HEK293 (cell line): ENCODE measurements around the gene MFAP5.

Experiments
- FEZF1 ChIP-seq: fragments of 450-650 bp; formaldehyde crosslinking; IDR thresholded peaks from 2 replicates; pipeline ENCODE4 v1.5.1; 2016; ENCODE audit warnings: missing biosample characterization, missing genetic modification characterization
- GLI4 ChIP-seq: fragments of 450-650 bp; formaldehyde crosslinking; IDR thresholded peaks from 2 replicates; pipeline ENCODE4 v1.5.1; 2016; ENCODE audit warnings: missing biosample characterization, missing genetic modification characterization
- SCRT1 ChIP-seq: fragments of 450-650 bp; formaldehyde crosslinking; IDR thresholded peaks from 2 replicates; pipeline ENCODE4 v1.5.1; 2016; ENCODE audit warnings: missing biosample characterization, missing genetic modification characterization, borderline replicate concordance
- WT1 ChIP-seq: fragments of 450-650 bp; formaldehyde crosslinking; IDR thresholded peaks from 2 replicates; pipeline ENCODE4 v1.5.1; 2016; ENCODE audit warnings: missing biosample characterization, missing genetic modification characterization
- ZBTB20 ChIP-seq: fragments of 450-650 bp; formaldehyde crosslinking; IDR thresholded peaks from 2 replicates; pipeline ENCODE4 v1.5.1; 2016; ENCODE audit warnings: missing biosample characterization, missing genetic modification characterization
- ZBTB21 ChIP-seq: fragments of 450-650 bp; formaldehyde crosslinking; IDR thresholded peaks from 2 replicates; pipeline ENCODE4 v1.5.1; 2017; ENCODE audit warnings: missing biosample characterization, missing genetic modification characterization
- ZEB2 ChIP-seq: fragments of 450-650 bp; formaldehyde crosslinking; IDR thresholded peaks from 2 replicates; pipeline ENCODE4 v1.5.1; 2016; ENCODE audit warnings: missing biosample characterization, missing genetic modification characterization
- ZFHX2 ChIP-seq: fragments of 450-650 bp; formaldehyde crosslinking; conservative IDR thresholded peaks from 2 replicates; pipeline ENCODE4 v1.5.1; 2016; ENCODE audit warnings: missing biosample characterization, missing genetic modification characterization
- ZIC2 ChIP-seq: fragments of 450-650 bp; formaldehyde crosslinking; IDR thresholded peaks from 2 replicates; pipeline ENCODE4 v1.5.1; 2016; ENCODE audit warnings: missing biosample characterization, missing genetic modification characterization
- ZNF121 ChIP-seq: fragments of 450-650 bp; formaldehyde crosslinking; IDR thresholded peaks from 2 replicates; pipeline ENCODE4 v1.5.1; 2016; ENCODE audit warnings: missing biosample characterization, missing genetic modification characterization
- ZNF2 ChIP-seq: fragments of 450-650 bp; formaldehyde crosslinking; IDR thresholded peaks from 2 replicates; pipeline ENCODE4 v1.5.1; 2016; ENCODE audit warnings: missing biosample characterization, missing genetic modification characterization
- ZNF239 ChIP-seq: fragments of 450-650 bp; formaldehyde crosslinking; IDR thresholded peaks from 2 replicates; pipeline ENCODE4 v1.5.1; 2016; ENCODE audit warnings: missing biosample characterization, missing genetic modification characterization
- ZNF324 ChIP-seq: fragments of 450-650 bp; formaldehyde crosslinking; IDR thresholded peaks from 2 replicates; pipeline ENCODE4 v1.5.1; 2016; ENCODE audit warnings: missing biosample characterization, missing genetic modification characterization
- ZNF335 ChIP-seq: fragments of 450-650 bp; formaldehyde crosslinking; conservative IDR thresholded peaks from 2 replicates; pipeline ENCODE4 v1.5.1; 2016; ENCODE audit warnings: missing biosample characterization, missing genetic modification characterization
- ZNF391 ChIP-seq: fragments of 450-650 bp; formaldehyde crosslinking; IDR thresholded peaks from 2 replicates; pipeline ENCODE4 v1.5.1; 2016; ENCODE audit warnings: low read depth, missing biosample characterization, missing genetic modification characterization, borderline replicate concordance
- ZNF544 ChIP-seq: fragments of 450-650 bp; formaldehyde crosslinking; IDR thresholded peaks from 2 replicates; pipeline ENCODE4 v1.5.0; 2017; ENCODE audit warnings: missing biosample characterization, missing genetic modification characterization
- ZNF555 ChIP-seq: fragments of 450-650 bp; formaldehyde crosslinking; conservative IDR thresholded peaks from 2 replicates; pipeline ENCODE4 v1.5.1; 2017; ENCODE audit warnings: missing biosample characterization, mild to moderate bottlenecking, missing genetic modification characterization, inconsistent platforms
- ZNF629 ChIP-seq: fragments of 450-650 bp; formaldehyde crosslinking; IDR thresholded peaks from 2 replicates; pipeline ENCODE4 v1.5.1; 2017; ENCODE audit warnings: missing biosample characterization, missing genetic modification characterization
- ZNF660 ChIP-seq: fragments of 450-650 bp; IDR thresholded peaks from 2 replicates; pipeline ENCODE4 v1.5.1; 2018; ENCODE audit warnings: missing biosample characterization, mild to moderate bottlenecking, missing genetic modification characterization
- ZNF670 ChIP-seq: fragments of 450-650 bp; formaldehyde crosslinking; IDR thresholded peaks from 2 replicates; pipeline ENCODE4 v1.5.1; 2016; ENCODE audit warnings: missing biosample characterization, missing genetic modification characterization, low read depth
- ZNF677 ChIP-seq: fragments of 450-650 bp; IDR thresholded peaks from 2 replicates; pipeline ENCODE4 v1.5.0; 2018; ENCODE audit warnings: missing biosample characterization, mild to moderate bottlenecking, missing genetic modification characterization, moderate library complexity
- ZNF837 ChIP-seq: fragments of 450-650 bp; formaldehyde crosslinking; IDR thresholded peaks from 2 replicates; pipeline ENCODE4 v1.5.1; 2016; ENCODE audit warnings: missing biosample characterization, missing genetic modification characterization
- TF ChIP-seq, protein P1 (sequence below): IDR thresholded peaks from 2 replicates; pipeline ENCODE4 v1.6.1; 2011; ENCODE audit warnings: mild to moderate bottlenecking, low read depth, low read length, borderline replicate concordance
- TF ChIP-seq, protein P2 (sequence below): fragments of 450-650 bp; formaldehyde crosslinking; IDR thresholded peaks from 2 replicates; pipeline ENCODE4 v1.5.1; 2016; ENCODE audit warnings: missing biosample characterization, missing genetic modification characterization, borderline replicate concordance
- TF ChIP-seq, protein P3 (sequence below): fragments of 450-650 bp; formaldehyde crosslinking; IDR thresholded peaks from 2 replicates; pipeline ENCODE4 v1.5.1; 2017; ENCODE audit warnings: missing biosample characterization, missing genetic modification characterization
- TF ChIP-seq, protein P4 (sequence below): fragments of 450-650 bp; formaldehyde crosslinking; IDR thresholded peaks from 2 replicates; pipeline ENCODE4 v1.5.1; 2016; ENCODE audit warnings: missing biosample characterization, missing genetic modification characterization
- TF ChIP-seq, protein P5 (sequence below): fragments of 450-650 bp; formaldehyde crosslinking; IDR thresholded peaks from 2 replicates; pipeline ENCODE4; 2016; ENCODE audit warnings: missing biosample characterization, missing genetic modification characterization
- TF ChIP-seq, protein P6 (sequence below): fragments of 450-650 bp; formaldehyde crosslinking; IDR thresholded peaks from 2 replicates; pipeline ENCODE4 v1.5.1; 2017; ENCODE audit warnings: missing biosample characterization, missing genetic modification characterization

MFAP5 gene

DNA sequence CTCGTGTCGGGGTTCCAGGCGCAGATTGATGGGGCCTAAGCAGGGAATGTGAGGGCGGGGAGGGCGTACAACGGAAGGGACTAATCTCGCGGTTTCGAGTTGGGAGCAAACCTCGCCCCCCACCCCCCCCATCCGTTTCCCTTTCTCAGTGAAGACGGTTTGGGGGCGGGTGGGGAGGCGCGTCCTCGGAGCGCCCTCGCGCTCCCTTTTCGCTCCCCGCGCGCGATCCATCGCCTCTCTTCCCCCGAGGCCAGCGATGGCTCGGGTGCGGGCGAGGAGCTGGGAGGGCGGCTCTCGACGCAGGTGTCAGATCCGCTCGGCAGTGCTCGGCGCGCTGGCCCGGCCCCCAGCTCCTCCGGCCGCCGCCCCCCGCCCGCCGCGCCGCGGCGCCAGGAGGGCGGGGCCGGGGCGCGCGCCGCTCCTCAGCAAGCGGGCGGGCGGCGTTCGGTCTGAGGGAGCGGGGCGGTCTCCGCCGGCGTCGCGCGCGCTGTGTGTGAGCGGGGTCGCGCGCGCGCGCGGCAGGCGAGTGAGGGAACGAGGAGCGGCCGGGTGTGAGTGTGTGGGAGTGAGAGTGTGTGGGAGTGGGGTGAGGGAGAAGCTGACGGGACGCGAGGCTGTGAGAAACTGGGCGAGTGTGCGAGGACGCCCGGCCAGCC lies 35.0 kb upstream of the MFAP5 start, which contains the start of gene RIMKLB (continued):
- TF ChIP-seq ZNF391 (tag by site-specific recombination) (peak; percentile 87), ZNF660 (tag by site-specific recombination) (peak; percentile 9; the same call in 1 of the 2 replicates), ZBTB21 (0 out of 2 replicates have a peak, but pooled peaks have one; percentile 38), ZNF670 (tag by site-specific recombination) (no peak), ZNF324 (tag by site-specific recombination) (peak; percentile 46; the same call in 1 of the 2 replicates), ZNF555 (tag by site-specific recombination) (no peak), GLI4 (tag by site-specific recombination) (peak; percentile 87; the same call in 1 of the 2 replicates), ZFHX2 (tag by site-specific recombination) (peak; percentile 98), FEZF1 (tag by site-specific recombination) (peak; percentile 14; the same call in 1 of the 2 replicates), ZNF629 (tag by site-specific recombination) (no peak; the same call in none of the 2 replicates), ZBTB20 (peak; percentile 94; the same call in 1 of the 2 replicates), ZNF121 (tag by site-specific recombination) (no peak), ZIC2 (tag by site-specific recombination) (peak; percentile 20; the same call in 1 of the 2 replicates), ZEB2 (tag by site-specific recombination) (peak; percentile 61), SCRT1 (no peak), ZNF544 (tag by site-specific recombination) (no peak), WT1 (no peak; the same call in 1 of the 2 replicates), ZNF837 (tag by site-specific recombination) (no peak), ZNF2 (tag by site-specific recombination) (peak; percentile 6), ZNF677 (tag by site-specific recombination) (no peak), ZNF335 (tag by site-specific recombination) (peak; percentile 89), ZNF239 (tag by site-specific recombination) (peak; percentile 20; the same call in 1 of the 2 replicates)
- TF ChIP-seq, protein P1, sequence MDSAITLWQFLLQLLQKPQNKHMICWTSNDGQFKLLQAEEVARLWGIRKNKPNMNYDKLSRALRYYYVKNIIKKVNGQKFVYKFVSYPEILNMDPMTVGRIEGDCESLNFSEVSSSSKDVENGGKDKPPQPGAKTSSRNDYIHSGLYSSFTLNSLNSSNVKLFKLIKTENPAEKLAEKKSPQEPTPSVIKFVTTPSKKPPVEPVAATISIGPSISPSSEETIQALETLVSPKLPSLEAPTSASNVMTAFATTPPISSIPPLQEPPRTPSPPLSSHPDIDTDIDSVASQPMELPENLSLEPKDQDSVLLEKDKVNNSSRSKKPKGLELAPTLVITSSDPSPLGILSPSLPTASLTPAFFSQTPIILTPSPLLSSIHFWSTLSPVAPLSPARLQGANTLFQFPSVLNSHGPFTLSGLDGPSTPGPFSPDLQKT, result no peak
- TF ChIP-seq, protein P2, sequence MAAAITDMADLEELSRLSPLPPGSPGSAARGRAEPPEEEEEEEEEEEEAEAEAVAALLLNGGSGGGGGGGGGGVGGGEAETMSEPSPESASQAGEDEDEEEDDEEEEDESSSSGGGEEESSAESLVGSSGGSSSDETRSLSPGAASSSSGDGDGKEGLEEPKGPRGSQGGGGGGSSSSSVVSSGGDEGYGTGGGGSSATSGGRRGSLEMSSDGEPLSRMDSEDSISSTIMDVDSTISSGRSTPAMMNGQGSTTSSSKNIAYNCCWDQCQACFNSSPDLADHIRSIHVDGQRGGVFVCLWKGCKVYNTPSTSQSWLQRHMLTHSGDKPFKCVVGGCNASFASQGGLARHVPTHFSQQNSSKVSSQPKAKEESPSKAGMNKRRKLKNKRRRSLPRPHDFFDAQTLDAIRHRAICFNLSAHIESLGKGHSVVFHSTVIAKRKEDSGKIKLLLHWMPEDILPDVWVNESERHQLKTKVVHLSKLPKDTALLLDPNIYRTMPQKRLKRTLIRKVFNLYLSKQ, result no peak
- TF ChIP-seq, protein P3, sequence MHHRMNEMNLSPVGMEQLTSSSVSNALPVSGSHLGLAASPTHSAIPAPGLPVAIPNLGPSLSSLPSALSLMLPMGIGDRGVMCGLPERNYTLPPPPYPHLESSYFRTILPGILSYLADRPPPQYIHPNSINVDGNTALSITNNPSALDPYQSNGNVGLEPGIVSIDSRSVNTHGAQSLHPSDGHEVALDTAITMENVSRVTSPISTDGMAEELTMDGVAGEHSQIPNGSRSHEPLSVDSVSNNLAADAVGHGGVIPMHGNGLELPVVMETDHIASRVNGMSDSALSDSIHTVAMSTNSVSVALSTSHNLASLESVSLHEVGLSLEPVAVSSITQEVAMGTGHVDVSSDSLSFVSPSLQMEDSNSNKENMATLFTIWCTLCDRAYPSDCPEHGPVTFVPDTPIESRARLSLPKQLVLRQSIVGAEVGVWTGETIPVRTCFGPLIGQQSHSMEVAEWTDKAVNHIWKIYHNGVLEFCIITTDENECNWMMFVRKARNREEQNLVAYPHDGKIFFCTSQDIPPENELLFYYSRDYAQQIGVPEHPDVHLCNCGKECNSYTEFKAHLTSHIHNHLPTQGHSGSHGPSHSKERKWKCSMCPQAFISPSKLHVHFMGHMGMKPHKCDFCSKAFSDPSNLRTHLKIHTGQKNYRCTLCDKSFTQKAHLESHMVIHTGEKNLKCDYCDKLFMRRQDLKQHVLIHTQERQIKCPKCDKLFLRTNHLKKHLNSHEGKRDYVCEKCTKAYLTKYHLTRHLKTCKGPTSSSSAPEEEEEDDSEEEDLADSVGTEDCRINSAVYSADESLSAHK, result peak; percentile 35
- TF ChIP-seq, protein P4, sequence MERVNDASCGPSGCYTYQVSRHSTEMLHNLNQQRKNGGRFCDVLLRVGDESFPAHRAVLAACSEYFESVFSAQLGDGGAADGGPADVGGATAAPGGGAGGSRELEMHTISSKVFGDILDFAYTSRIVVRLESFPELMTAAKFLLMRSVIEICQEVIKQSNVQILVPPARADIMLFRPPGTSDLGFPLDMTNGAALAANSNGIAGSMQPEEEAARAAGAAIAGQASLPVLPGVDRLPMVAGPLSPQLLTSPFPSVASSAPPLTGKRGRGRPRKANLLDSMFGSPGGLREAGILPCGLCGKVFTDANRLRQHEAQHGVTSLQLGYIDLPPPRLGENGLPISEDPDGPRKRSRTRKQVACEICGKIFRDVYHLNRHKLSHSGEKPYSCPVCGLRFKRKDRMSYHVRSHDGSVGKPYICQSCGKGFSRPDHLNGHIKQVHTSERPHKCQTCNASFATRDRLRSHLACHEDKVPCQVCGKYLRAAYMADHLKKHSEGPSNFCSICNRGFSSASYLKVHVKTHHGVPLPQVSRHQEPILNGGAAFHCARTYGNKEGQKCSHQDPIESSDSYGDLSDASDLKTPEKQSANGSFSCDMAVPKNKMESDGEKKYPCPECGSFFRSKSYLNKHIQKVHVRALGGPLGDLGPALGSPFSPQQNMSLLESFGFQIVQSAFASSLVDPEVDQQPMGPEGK, result peak; percentile 93
- TF ChIP-seq, protein P5, sequence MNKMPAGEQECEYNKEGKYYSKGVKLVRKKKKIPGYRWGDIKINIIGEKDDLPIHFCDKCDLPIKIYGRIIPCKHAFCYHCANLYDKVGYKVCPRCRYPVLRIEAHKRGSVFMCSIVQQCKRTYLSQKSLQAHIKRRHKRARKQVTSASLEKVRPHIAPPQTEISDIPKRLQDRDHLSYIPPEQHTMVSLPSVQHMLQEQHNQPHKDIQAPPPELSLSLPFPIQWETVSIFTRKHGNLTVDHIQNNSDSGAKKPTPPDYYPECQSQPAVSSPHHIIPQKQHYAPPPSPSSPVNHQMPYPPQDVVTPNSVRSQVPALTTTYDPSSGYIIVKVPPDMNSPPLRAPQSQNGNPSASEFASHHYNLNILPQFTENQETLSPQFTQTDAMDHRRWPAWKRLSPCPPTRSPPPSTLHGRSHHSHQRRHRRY, result no peak
- TF ChIP-seq, protein P6, sequence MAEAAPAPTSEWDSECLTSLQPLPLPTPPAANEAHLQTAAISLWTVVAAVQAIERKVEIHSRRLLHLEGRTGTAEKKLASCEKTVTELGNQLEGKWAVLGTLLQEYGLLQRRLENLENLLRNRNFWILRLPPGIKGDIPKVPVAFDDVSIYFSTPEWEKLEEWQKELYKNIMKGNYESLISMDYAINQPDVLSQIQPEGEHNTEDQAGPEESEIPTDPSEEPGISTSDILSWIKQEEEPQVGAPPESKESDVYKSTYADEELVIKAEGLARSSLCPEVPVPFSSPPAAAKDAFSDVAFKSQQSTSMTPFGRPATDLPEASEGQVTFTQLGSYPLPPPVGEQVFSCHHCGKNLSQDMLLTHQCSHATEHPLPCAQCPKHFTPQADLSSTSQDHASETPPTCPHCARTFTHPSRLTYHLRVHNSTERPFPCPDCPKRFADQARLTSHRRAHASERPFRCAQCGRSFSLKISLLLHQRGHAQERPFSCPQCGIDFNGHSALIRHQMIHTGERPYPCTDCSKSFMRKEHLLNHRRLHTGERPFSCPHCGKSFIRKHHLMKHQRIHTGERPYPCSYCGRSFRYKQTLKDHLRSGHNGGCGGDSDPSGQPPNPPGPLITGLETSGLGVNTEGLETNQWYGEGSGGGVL (tag by site-specific recombination), result peak; percentile 97
- TF ChIP-seq, all 188 proteins: peak for 66
